ENCODE measurements around the gene ZBTB12.

The ZBTB12 gene

GRCh38 chr6:31946370-31946885 is 44.5 kb upstream of the ZBTB12 start:
- no peak overlapping the region for H3K4me3 ChIP-seq (ENCODE audit: low read depth, low read length)
- no peak for TF ChIP-seq CTCF (IDR thresholded peaks at IDR 0.05; ENCODE audit: control insufficient read depth, extremely low read depth, insufficient read depth)
- no peak for DNase-seq (ENCODE audit: low read depth)

GRCh38 chr6:31945507-31946369 is 43.9 kb upstream of the ZBTB12 start, which contains the start of gene CFB:
Gene CFB (plus strand): TSS chr6:31946095. CDS start chr6:31946222, 127 bp downstream.
- no peak for DNase-seq (ENCODE audit: low read depth)

GRCh38 chr6:31945154-31945506 is 43.2 kb upstream of the ZBTB12 start:
- no peak for DNase-seq (ENCODE audit: low read depth)
- H3K4me3 ChIP-seq (ENCODE audit: low read depth, low read length) = no peak overlapping the region
- TF ChIP-seq CTCF (IDR thresholded peaks at IDR 0.05; ENCODE audit: control insufficient read depth, extremely low read depth, insufficient read depth) = no peak

More at GRCh38 chr6:31945507-31946369, 43.9 kb upstream of the ZBTB12 start, which contains the start of gene CFB:
- TF ChIP-seq CTCF (IDR thresholded peaks at IDR 0.05; ENCODE audit: control insufficient read depth, extremely low read depth, insufficient read depth) = no peak
- H3K4me3 ChIP-seq (ENCODE audit: low read depth, low read length) = no peak within 1 kb of the TSS

GRCh38 chr6:31943742-31944141 is 41.9 kb upstream of the ZBTB12 start:
- TF ChIP-seq CTCF (IDR thresholded peaks at IDR 0.05; ENCODE audit: control insufficient read depth, extremely low read depth, insufficient read depth) = no peak
- DNase-seq (ENCODE audit: low read depth) = no peak
- no peak overlapping the region for H3K4me3 ChIP-seq (ENCODE audit: low read depth, low read length)

- no peak for DNase-seq (ENCODE audit: low read depth)
- TF ChIP-seq CTCF (IDR thresholded peaks at IDR 0.05; ENCODE audit: control insufficient read depth, extremely low read depth, insufficient read depth) = no peak
Observed at GRCh38 chr6:31940256-31940664, 38.4 kb upstream of the ZBTB12 start.

GRCh38 chr6:31935823-31936222 is 33.9 kb upstream of the ZBTB12 start:
- no peak for DNase-seq (ENCODE audit: low read depth)
- TF ChIP-seq CTCF (IDR thresholded peaks at IDR 0.05; ENCODE audit: control insufficient read depth, extremely low read depth, insufficient read depth) = no peak
- no peak overlapping the region for H3K4me3 ChIP-seq (ENCODE audit: low read depth, low read length)

More at GRCh38 chr6:31940256-31940664, 38.4 kb upstream of the ZBTB12 start:
- H3K4me3 ChIP-seq (ENCODE audit: low read depth, low read length) = no peak overlapping the region
